ENCODE data around the gene MAML2.

Gene MAML2

DNA sequence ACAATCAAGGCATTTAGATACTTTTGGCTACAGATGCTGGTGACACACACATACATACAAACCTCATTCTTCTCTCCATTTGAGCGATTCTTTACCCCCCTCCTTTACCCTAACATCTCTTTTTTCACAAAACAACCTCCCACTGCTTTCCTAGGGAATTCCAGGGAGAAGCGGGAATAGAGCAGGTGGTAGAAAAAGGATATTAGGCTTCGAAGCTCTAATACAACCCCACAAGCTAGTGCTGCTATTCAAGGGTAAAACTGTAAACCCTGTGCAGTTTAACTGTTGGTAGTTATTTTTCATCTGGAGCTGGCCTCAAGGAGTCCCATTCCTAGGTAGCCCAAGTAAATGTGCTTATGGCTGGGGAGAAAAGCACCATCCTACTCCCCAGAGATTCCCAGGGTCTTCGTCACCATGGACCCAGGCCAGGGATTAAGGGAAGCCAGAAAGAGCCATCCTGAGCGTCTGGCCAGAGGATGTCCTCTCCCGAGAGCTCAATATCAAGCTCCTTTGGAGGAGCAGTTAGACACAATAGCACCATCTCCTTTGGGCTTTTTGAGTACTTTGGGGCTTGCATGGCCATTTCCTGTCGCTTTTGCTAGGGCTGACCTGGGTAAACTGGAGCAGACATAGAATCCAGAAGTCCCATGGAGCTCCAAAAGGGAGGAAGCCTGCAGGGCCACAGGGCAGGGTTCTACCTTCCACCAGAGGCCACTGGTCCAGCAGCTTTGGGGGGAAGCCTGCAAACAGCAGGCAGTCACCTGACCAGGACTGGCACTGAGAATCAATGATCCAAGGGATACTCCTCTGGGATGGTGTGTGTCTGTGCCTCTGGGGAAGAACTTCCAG is 3.1 kb downstream of the MAML2 start:
- peak; percentile 50 for DNase-seq (ENCODE audit: low spot score)

- DNase-seq (ENCODE audit: low spot score): peak; percentile 56
Measured at GRCh38 chr11:96338910-96339705, 3.9 kb downstream of the MAML2 start.

- peak; percentile 39 for DNase-seq (ENCODE audit: low spot score)
Measured at GRCh38 chr11:96337541-96338431, 5.2 kb downstream of the MAML2 start.

GRCh38 chr11:96335388-96335787 is 7.6 kb downstream of the MAML2 start:
- DNase-seq (ENCODE audit: low spot score): no peak

- DNase-seq (ENCODE audit: low spot score): no peak
Measured at GRCh38 chr11:96334219-96334618, 8.8 kb downstream of the MAML2 start.

DNA sequence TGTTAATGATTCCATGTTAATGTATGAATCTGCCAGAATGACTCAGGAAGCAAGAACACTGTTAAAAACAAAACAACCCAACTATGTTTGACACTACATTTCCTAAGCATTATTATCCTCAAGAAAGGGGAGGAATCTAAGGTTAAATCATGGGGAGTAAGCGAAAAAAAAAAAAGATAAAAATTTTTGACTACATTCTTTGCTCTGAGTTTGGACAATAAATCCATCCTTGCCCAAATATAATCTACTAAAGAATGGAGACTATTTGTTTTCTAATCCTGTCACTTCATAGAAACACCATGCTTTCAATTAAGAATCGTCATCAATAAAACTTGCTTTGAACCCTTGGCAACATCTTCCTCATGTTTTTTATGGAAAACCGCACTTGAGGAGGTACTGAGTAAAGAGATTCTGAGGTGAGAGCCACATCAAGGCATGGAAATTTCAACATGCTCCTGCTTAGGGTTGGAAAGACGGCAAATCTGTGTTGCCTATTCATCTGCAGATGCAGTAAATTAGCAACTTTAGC is 9.7 kb downstream of the MAML2 start:
- DNase-seq (ENCODE audit: low spot score): no peak

- no peak for DNase-seq (ENCODE audit: low spot score)
Measured at GRCh38 chr11:96332126-96332771, 10.7 kb downstream of the MAML2 start.

DNA sequence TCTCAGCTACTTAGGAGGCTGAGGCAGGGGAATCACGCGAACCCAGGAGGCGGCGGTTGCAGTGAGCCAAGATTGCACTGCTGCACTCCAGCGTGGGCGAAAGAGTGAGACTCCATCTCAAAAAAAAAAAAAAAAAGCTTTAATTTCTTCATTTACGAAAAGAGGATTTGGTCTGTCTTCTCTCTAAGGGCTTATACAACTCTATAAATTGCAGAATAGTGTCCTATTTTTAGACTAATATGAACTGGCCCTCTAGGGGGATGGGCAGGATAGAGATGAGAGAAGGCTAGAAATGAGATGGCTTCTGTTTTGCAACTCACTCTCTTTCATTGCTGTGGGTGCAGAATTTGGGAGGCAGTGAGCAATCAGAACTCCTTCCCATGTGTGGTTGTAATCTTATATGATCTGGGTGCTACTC is 11.3 kb downstream of the MAML2 start:
- no peak for DNase-seq (ENCODE audit: low spot score)

DNA sequence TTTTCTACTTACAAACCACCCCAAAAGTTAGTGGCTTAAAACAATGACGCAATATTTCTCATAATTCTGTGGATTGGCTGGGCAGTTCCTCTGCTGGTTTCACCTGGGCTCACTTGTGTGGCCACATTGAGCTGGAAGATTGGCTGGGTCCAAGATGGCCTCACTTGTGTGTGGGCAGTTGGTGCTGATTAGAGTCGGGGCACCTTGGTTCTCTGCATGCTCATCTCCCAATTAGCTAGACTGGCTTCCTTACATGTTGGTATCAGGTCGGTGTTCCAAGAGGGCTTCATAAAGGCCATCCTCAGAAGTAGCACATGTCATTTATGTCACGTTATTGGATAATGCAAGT is 12.5 kb downstream of the MAML2 start:
- DNase-seq (ENCODE audit: low spot score): no peak

- DNase-seq (ENCODE audit: low spot score): no peak
Measured at GRCh38 chr11:96329855-96330510, 13.0 kb downstream of the MAML2 start.

DNA sequence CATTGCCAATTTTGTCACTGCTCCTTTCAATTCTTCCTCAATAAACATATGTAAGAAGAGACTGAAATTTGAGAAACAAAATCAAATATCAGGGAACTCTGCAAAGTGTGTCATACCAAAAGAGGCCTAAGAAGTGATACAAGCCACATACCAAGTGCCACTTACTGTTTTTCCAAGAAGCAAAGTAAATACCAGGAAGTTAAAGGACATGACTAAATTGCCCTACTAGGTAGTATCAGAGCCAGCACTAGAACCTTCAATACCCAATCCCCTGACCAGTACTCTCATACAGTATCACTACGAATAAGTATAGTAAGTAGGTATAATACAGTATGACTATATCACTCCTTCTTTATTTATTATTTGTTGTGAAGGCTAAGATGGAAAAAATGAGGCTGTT is 13.6 kb downstream of the MAML2 start:
- no peak for DNase-seq (ENCODE audit: low spot score)

- DNase-seq (ENCODE audit: low spot score): no peak
Measured at GRCh38 chr11:96328395-96329010, 14.5 kb downstream of the MAML2 start.

DNA sequence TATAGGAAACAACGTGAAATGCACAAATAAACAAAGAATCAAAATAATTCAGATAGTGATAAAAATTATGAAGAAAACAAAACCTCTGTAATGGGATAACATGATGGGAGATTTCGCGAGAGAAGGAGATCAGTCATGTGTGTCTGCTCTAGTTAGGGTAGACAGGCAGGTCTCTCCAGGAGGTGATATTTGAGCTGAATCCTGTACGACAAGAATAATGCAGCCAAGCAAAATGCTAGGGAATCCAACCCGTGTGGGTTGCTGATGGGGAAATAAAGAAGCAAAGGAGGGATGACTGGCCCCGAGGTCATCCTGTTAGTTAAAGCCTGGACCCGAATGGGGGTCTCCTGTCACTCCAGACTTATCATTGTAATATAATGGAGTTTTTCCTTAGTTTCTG is 16.0 kb downstream of the MAML2 start:
- no peak for DNase-seq (ENCODE audit: low spot score)

DNA sequence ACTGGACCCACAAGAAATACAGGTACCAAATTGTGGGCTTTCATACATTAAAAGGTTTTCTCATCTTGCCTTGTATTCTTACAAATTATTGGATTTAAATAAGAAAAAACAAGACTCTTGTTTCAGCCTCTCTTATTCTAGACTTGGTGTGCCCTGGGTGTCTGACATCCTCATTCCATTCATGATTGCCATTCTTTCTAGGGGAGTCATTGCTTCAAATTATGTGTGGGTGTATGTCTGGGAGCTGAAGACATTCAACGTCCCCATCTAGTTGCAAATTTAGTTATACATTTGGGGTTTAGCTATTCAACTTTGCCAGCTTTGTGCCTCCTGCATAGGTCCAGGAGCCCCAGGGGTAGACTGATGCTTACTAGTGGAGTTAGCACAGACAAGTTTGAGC is 18.1 kb downstream of the MAML2 start:
- DNase-seq (ENCODE audit: low spot score): no peak

DNA sequence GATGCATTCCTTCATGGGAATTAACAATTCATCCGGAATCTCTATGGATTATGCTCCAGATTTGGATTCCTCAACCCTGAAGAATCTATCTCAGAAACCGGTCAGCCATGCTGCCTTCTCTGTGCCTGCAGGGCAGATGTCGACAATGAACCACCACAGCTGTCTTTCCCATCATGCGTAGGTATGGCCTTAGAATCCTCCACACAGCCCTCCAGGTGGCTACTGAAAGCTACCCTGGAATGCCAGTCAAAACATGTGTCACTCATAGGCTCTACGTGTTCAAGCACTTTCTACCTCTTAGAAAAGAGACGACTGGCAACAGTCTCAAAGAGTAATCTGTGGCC is 19.4 kb downstream of the MAML2 start:
- DNase-seq (ENCODE audit: low spot score): no peak

GRCh38 chr11:96322775-96323641 is 20.0 kb downstream of the MAML2 start:
- no peak for DNase-seq (ENCODE audit: low spot score)

GRCh38 chr11:96321091-96321490 is 21.9 kb downstream of the MAML2 start:
- DNase-seq (ENCODE audit: low spot score): no peak

DNA sequence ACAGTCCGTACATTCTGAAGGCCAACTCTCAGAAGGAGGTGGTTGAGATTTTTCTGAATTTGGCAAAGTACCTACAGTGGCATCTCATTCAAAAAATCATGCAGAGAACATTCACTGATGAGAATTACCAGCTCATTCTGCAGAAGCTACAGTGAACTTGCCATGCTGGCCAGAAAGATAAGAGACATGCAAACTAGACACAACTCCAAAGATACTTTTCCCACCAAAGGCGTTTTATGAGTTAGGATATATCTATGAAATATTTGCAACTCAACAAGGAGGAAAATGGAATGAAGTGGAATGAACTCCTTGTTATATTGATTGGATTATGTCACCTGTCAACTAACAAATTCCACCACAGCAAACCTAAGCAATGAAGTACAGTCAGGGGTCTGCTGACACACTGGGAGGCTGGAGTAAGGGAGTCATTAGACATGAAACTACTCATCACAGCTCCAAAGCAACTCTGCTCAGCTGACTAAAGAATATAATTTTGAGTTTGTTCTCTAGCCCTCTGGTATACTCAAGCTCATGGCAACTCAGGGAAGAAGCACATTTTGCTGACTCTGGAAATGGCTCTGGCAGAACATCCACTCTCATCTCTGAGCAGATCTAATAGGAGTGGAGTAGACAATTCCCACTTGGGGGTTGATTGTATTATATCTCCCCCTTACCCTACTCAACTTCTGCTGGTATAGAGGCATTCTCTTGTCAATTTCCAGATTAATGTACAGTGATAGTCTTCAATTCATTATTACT is 22.9 kb downstream of the MAML2 start:
- peak; percentile 29 for DNase-seq (ENCODE audit: low spot score)

- DNase-seq (ENCODE audit: low spot score): no peak
Measured at GRCh38 chr11:96318850-96319249, 24.1 kb downstream of the MAML2 start.
